Esophagus squamous epithelium (tissue), 4 donors: Measurements from ENCODE around the gene DDA1.

Source experiments
- CTCF ChIP-seq, 6 experiments: fragments of 450-650 bp in 4 of 6; fragments of 200-600 bp in 2 of 6; sonication (generic) in 2 of 6; IDR thresholded peaks; one replicate each; pipeline ENCODE4 v1.5.1; 2016 to 2019; ENCODE audit warnings: antibody characterized with exemption in 6 of 6, mild to moderate bottlenecking in 4 of 6, moderate library complexity in 4 of 6
- POLR2A ChIP-seq, 4 donors: fragments of 450-650 bp; IDR thresholded peaks; one replicate each; pipeline ENCODE4 v1.6.1; 2017; ENCODE audit warnings: antibody characterized with exemption in 4 of 4, mild to moderate bottlenecking in 4 of 4, moderate library complexity in 3 of 4

DNA sequence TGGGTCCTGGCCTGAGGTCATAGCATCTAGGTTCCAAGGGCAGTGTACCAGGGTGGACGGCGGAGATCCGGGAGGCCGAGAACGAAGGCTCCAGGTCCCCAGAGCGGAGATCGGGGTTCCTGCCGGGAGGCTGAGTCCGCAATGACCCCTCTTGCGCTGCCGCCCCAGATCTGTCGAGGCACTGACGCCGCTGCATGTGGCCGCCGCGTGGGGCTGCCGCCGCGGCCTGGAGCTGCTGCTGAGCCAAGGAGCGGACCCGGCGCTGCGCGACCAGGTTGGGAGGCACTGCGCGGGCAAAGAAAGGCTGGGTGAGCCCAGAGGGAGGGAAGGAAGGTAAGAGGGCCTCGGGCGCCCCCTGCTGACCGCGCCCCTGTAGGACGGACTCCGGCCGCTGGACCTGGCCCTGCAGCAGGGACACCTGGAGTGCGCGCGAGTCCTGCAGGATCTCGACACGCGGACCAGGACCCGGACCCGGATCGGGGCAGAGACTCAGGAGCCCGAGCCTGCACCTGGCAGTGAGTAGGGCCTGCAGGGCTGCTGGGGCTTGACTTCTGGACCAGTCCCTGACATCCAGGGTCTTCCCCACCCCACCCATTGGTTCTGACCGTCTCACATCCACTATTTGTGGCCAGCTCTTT is 26.8 kb upstream of the DDA1 start:
- peak; percentile 88 to 92 (median 90) for TF ChIP-seq CTCF (IDR thresholded peaks at IDR 0.05)
- no peak for TF ChIP-seq POLR2A (IDR thresholded peaks at IDR 0.05)
